Cardiac muscle cell (in vitro differentiated cells and primary cell): ENCODE data around the gene MYLK4. TPM values are rescaled to one million over a fixed set of nuclear protein-coding genes. Genes with fewer than 3 reads are reported as not detected.

Source experiments
- DNase-seq, 2 donors: peaks; one replicate each; pipeline versions ENCODE4 v3.0.0 to v3.0.0-alpha.2; 2010 to 2017; ENCODE audit warnings: low read depth in 1 of 2, low spot score in 1 of 2
- H3K27ac ChIP-seq: fragments of 200-600 bp; sonication (generic); 2 replicates; pipeline ENCODE4 v1.5.1; 2016
- H3K27me3 ChIP-seq: fragments of 200-600 bp; sonication (generic); 2 replicates; pipeline ENCODE4 v1.6.0; 2016; ENCODE audit warnings: control low read depth
- H3K36me3 ChIP-seq: fragments of 200-600 bp; sonication (generic); 2 replicates; pipeline ENCODE4 v1.5.1; 2016; ENCODE audit warnings: control low read depth
- H3K4me1 ChIP-seq: fragments of 200-600 bp; sonication (generic); 2 replicates; pipeline ENCODE4 v1.8.1; 2017; ENCODE audit warnings: low read depth, mild to moderate bottlenecking, mixed run types
- H3K4me3 ChIP-seq: fragments of 200-600 bp; sonication (generic); 2 replicates; pipeline ENCODE4 v1.5.1; 2016; ENCODE audit warnings: mild to moderate bottlenecking
- H3K9me3 ChIP-seq: fragments of 200-600 bp; sonication (generic); 2 replicates; pipeline ENCODE4 v1.5.1; 2017; ENCODE audit warnings: low read depth, mild to moderate bottlenecking, control low read depth
- polyA plus RNA-seq: library from polyadenylated mRNA; unstranded; fragments of >200 nt; fragmentation: Nextera tagmentation; extraction: Ambion mirVana; gene quantifications from 2 replicates; pipeline ENCODE4 v1.2.1, GENCODE V29; 2016
- total RNA-seq: library from RNA; depleted of rRNA; stranded (reverse); fragments of >200 nt; gene quantifications from 2 replicates; pipeline ENCODE4 v1.2.3, GENCODE V29; 2016
- TF ChIP-seq, protein P1 (sequence below): IDR thresholded peaks from 2 replicates; pipeline ENCODE4 v1.5.1; 2012; ENCODE audit warnings: low read depth, mild to moderate bottlenecking, low read length

Gene MYLK4
- total and polyA plus RNA-seq, 2 experiments from 2014 or later, result 0.23 to 0.69 TPM

DNA sequence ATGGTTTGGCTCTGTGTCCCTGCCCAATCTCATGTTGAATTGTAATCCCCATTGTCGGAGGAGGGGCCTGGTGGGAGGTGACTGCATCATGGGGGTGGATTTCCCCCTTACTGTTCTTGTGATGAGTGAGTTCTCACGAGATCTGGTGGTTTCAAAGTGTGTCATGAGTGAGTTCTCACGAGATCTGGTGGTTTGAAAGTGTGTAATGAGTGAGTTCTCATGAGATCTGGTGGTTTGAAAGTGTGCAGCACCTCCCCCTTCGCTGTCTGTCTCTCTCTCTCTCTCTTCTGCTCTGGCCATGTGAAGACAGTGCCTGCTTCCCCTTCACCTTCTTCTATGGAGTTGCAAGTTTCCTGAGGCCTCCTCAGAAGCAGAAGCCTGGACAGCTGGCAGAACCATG, 87.6 kb downstream of the MYLK4 start:
- Histone ChIP-seq H3K4me1 (no peaks in the 10 kb centered on the region), H3K4me3 (no peak overlapping the region), H3K36me3 (no peaks in the 10 kb centered on the region), H3K9me3 (no peaks in the 10 kb centered on the region), H3K27ac (no peak overlapping the region), H3K27me3 (no peaks in the 10 kb centered on the region)
- DNase-seq, result no peak
- TF ChIP-seq, protein P1, sequence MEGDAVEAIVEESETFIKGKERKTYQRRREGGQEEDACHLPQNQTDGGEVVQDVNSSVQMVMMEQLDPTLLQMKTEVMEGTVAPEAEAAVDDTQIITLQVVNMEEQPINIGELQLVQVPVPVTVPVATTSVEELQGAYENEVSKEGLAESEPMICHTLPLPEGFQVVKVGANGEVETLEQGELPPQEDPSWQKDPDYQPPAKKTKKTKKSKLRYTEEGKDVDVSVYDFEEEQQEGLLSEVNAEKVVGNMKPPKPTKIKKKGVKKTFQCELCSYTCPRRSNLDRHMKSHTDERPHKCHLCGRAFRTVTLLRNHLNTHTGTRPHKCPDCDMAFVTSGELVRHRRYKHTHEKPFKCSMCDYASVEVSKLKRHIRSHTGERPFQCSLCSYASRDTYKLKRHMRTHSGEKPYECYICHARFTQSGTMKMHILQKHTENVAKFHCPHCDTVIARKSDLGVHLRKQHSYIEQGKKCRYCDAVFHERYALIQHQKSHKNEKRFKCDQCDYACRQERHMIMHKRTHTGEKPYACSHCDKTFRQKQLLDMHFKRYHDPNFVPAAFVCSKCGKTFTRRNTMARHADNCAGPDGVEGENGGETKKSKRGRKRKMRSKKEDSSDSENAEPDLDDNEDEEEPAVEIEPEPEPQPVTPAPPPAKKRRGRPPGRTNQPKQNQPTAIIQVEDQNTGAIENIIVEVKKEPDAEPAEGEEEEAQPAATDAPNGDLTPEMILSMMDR, result no peak

DNA sequence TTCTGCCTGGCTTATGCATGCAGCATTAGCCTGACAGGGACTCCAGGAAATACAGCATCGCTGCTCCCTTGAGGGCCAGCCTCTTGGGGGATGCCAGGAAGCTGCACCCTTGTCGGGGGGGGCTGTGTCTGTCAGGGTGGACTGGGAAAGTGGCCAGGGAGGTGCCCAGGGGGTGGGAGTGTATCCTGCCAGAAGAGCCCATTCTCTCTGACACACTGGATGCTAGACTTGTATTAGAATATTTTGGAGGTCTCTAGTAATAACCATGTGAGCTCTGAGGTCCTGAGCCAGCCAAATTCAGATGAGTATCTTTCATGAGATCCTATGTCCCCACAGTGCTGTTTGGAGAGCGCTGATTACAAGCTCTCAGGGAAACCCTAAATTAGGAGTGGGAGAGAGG, 89.1 kb downstream of the MYLK4 start:
- TF ChIP-seq, protein P1, result no peak
- Histone ChIP-seq H3K4me3 (no peak overlapping the region), H3K27me3 (no peaks in the 10 kb centered on the region), H3K36me3 (no peaks in the 10 kb centered on the region), H3K9me3 (no peaks in the 10 kb centered on the region), H3K27ac (no peak overlapping the region), H3K4me1 (no peaks in the 10 kb centered on the region)
- DNase-seq, result no peak

DNA sequence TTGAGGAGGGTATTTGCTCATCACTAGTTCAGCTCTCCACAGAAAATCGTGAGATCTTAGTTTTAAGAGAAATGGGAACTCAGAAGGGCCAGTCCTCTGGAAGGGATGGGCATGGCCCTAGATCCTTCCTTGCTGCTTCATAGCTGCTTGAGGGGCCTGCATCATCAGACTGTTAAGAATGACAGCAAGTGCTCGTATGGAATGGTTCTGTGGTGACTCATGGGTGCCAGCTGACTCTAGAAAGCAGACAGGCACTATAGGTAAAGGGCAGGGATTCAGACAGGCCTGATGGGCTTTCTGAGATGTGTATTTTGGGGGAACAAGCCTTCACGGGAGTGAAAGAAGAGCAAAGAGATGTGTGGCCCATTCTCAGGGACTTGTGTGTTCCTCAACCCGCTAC, 90.8 kb downstream of the MYLK4 start:
- Histone ChIP-seq H3K27ac (no peak overlapping the region), H3K9me3 (no peaks in the 10 kb centered on the region), H3K27me3 (no peaks in the 10 kb centered on the region), H3K4me1 (no peaks in the 10 kb centered on the region), H3K4me3 (no peak overlapping the region), H3K36me3 (no peaks in the 10 kb centered on the region)
- no peak for DNase-seq
- TF ChIP-seq, protein P1, result no peak

DNA sequence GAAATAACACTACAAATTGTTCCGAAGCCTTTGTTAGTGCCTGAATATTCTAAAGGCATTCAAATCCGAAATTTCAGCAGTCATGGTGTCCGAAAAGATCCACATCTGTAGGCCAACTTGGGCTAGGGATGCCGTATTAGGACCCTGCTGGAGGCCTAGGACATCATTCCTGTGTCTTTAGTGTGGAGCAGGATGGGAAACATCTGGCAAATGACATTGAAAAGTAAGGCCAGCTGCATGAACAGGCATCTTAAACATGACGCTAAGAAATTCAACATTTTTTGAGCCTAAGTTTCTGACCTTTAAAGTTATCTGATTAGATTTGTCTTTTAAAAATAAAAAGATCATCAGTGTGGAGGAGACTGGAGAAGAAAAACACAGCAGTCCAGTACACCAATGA, 91.3 kb downstream of the MYLK4 start:
- H3K36me3 ChIP-seq, result no peaks in the 10 kb centered on the region
- no peaks in the 10 kb centered on the region for H3K4me1 ChIP-seq
- H3K9me3 ChIP-seq, result no peaks in the 10 kb centered on the region
- no peak overlapping the region for H3K27ac ChIP-seq
- no peak for DNase-seq
- H3K4me3 ChIP-seq, result no peak overlapping the region
- H3K27me3 ChIP-seq, result no peaks in the 10 kb centered on the region
- TF ChIP-seq, protein P1, result no peak

DNA sequence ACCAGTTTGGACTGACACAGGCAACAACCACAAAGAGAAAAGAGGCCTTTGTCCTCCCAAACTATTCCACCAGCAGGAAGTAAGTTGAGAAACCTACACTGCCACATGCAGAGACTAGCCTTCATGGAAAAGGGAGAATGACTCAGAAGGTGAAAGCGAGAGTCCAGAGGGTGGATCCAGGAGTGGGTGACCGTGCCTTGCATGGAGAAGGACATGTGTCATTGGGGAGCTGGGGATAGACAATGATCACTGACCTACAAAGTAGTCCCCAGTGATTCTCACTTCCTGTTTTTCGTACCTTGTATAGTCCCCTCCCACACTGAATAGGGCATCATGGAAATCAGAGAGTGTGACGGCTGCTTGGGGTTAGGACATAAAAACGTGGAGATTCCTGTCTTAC, 91.9 kb downstream of the MYLK4 start:
- Histone ChIP-seq H3K9me3 (no peaks in the 10 kb centered on the region), H3K4me1 (no peaks in the 10 kb centered on the region), H3K27me3 (no peaks in the 10 kb centered on the region), H3K27ac (no peak overlapping the region), H3K36me3 (no peaks in the 10 kb centered on the region), H3K4me3 (no peak overlapping the region)
- TF ChIP-seq, protein P1, result no peak
- peak in 1 of 2 donors; percentile 50 for DNase-seq
